SU-DHL-6 (cell line): ENCODE results near the gene TEDC2.

Experiments
- EZH2phosphoT487 ChIP-seq: fragments of 200-600 bp; sonication (generic), shearing (Covaris generic); conservative IDR thresholded peaks from 2 replicates; pipeline ENCODE4 v1.6.1; 2018; ENCODE audit warnings: mild to moderate bottlenecking, antibody characterized with exemption, low read length, moderate library complexity, mixed read lengths
- TF ChIP-seq, protein P1 (sequence below): fragments of 200-600 bp; sonication (generic); IDR thresholded peaks from one replicate; pipeline ENCODE4 v1.5.1; 2017; ENCODE audit warnings: antibody characterized with exemption, mild to moderate bottlenecking, low read length, moderate library complexity; ENCODE audit not compliant: insufficient read depth, poor library complexity, severe bottlenecking

DNA sequence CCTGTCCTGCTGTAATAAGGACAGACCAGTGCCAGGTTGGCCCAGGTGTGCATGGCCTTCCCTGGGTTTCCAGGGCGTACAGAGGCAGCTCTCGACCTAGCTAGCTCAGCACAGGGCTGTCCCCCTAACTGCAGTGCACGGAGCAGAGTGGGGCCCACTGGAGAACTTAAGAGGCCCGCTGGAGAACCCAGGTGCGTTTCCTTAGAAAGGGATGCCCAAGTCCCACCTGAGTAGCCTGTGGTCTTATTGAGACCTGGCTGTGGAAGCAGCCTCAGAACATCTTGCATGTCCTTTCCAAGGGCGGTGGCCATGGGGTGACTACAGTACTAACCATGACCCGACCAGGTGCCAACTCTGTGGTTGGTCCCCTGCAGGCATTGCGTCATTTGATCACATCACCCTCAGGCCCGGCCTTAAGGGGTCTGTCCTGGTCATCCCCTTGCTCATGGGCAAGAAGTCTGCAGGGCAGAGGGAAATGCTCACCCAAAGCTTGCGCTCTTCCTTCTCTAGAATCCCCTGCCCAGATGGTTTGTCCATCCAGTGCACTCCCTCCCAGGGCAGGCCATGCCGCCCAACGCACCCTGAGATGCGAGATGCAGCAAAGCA, 34.0 kb upstream of the TEDC2 start:
- no peak for TF ChIP-seq EZH2phosphoT487
- TF ChIP-seq, protein P1, sequence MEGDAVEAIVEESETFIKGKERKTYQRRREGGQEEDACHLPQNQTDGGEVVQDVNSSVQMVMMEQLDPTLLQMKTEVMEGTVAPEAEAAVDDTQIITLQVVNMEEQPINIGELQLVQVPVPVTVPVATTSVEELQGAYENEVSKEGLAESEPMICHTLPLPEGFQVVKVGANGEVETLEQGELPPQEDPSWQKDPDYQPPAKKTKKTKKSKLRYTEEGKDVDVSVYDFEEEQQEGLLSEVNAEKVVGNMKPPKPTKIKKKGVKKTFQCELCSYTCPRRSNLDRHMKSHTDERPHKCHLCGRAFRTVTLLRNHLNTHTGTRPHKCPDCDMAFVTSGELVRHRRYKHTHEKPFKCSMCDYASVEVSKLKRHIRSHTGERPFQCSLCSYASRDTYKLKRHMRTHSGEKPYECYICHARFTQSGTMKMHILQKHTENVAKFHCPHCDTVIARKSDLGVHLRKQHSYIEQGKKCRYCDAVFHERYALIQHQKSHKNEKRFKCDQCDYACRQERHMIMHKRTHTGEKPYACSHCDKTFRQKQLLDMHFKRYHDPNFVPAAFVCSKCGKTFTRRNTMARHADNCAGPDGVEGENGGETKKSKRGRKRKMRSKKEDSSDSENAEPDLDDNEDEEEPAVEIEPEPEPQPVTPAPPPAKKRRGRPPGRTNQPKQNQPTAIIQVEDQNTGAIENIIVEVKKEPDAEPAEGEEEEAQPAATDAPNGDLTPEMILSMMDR, result no peak
